Activated CD4-positive, alpha-beta T cell treated with anti-CD3 and anti-CD28 coated beads, Interleukin-10, Interleukin-2, amounts not matched to agents 100 ng/mL and 50 ng/mL, durations not matched to agents 16 hours and 8 hours (primary cell): ENCODE measurements around the gene KAT2A.

Experiments used
- DNase-seq: peaks from one replicate; pipeline ENCODE4 v3.0.0-alpha.2; 2020

The KAT2A gene

DNA sequence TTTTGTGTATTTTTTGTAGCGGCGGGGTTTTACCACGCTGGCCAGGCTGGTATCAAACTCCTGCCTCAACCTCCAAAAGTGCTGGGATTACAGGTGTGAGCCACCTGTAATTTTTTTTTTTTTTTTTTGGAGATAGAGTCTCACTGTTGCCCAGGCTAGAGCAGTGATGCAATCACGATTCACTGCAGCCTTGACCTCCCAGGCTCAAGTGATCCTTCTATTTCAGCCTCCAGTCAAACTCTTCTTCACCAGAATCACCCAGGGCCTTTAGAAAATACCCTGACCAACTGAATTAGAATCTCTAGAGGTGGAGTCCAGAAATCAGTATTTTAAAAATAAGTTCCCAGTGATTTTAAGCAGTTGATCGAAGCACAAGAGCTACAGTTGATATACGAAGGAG, 14.0 kb upstream of the KAT2A start:
- DNase-seq, result no peak

DNA sequence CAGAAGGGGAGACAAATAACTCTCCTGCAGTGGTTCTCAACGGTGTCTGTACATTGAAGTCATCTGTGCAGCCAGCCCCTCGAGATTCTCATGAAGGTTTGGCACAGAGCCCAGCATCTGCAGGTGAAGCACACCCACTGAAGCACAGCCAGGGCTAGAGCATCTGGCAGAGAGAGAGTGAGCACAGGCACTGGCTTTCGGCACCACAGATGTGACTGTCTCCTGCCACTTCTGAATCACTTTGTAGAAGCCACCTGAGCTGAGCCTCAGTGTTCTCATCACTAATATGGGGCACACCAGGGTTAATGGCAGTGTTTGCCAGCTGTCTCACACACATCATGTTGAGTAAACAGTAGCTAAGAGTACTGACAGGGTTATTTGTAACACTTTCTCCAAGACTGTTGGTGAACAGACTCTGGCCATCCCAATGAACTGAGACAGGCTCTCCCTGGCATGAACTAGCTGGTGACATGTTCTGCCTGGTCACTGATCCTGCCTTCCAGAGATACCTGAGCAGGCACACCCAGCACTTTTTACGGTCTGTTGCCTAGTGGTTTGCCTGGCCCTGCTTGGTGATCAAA, 12.4 kb upstream of the KAT2A start:
- peak; percentile 31 for DNase-seq

DNA sequence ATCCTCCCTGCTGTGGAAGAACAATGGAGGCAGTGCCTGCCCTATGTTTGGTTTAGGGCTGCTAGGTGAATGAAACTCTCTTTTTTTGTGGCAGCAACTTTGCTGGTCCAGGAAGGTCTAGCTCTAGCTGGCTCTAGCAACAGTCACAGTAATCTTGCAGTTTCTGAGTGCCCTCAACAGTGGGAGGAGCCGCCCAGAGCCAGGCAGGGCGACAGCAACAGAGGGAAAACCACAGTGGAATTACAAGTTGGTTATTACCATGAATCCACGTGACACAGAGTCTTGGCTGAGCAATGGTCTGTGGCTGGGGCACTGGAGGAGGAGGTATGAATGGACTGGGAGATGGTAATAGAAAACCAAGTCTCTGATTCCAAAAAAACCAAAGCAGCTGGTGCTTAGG, 11.8 kb upstream of the KAT2A start:
- DNase-seq, result peak; percentile 63

DNA sequence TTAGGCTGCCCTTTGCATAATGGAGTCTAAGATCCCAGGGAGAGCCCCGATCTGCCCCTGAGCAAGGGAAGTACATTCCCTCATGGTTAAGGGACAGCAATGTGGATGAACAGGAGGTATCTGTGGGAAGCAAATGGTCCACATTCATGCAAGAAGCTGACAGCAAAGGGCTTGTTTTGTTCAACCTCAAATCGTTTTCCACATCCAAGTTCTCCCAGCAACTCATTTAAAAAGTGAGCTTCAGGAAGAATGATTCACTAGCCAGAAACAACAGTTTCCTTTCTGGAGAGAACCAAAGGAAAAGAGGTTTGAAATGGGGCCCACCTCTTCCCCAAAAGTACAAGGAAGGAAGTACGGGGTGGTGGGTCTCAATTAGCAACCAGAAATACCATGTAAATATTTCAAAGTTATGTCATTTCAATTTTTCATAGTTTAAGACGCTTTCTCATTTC, 10.8 kb upstream of the KAT2A start:
- DNase-seq, result no peak

DNA sequence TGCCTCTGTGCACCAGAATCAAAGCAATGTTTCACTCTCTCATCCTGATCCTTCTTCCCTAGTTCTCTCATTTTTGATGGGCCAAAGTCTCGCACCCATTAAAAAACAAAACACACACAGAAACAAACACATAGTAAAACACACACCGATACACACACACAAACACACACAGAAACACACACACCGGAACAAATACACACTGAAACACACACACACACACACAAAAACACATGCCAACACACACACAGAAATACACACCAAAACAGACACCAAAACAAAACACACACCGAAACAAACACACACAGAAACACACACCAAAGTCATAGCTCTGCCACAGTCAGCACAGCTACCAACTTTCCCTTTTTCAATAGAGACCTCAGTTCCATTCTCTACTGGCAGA, 10.1 kb upstream of the KAT2A start:
- DNase-seq, result no peak

DNA sequence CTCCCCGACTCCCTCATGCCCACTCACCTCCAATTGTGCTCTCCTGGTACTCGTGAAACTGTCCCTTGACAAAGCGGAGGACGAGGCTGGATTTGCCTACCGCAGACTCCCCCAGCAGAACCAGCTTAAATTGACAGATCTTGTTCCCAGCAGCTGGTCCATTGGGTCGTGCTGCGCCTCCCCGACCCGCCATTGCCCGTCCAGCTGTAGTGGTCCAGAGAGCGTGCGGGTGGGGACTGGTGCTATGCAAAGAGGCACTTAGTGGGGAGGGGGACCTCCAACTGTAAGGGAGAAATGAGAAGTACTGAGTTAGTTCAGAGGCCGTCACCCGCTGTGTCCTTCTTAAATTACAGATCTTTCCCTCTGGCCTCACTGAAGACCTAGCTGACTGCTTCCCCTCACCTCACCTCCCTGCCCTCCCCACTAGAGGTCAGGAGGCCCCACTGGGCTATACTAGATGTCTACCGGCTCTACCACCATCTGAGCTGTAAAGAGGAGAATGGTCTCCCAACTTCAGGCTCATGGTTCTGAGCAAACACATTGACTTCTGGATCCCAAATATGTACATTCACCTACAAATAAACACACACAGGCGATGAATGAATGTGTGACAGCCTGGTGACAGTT, 9.3 kb upstream of the KAT2A start:
- no peak for DNase-seq

DNA sequence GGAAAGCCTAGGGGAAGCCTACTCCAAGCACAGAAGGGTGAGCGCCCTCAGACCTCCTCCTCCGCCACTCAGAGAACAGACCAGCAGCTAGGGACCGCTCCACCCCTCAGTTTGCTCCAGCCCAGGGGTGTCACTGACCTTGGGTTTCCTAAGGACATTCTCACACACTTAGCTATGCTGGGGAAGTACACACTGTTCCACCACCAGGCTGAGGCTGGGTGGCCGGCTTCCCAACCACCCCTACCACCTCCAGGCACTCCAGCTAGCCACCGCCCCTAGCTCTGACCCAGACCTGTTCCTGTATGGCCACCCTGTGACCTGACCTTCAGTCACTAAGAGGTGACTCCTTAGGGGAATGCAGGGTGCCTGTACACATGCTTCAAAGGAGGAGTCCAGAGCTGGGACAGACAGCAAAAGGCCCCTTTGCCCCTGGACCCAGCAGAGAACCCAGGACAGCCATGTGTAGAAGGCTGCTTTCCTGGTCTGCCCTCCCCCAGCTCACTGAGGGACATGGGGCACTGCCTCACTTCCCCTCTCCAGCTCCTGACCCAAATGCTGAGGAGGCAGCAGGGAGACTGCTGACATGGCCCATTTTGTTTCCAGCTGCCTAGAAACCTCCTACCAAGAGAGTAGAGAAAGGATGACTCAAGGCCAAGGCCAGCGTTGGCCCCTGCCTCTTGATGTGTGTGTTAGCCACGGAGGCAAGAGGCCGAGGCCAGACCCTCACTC, 8.1 kb upstream of the KAT2A start:
- no peak for DNase-seq

DNA sequence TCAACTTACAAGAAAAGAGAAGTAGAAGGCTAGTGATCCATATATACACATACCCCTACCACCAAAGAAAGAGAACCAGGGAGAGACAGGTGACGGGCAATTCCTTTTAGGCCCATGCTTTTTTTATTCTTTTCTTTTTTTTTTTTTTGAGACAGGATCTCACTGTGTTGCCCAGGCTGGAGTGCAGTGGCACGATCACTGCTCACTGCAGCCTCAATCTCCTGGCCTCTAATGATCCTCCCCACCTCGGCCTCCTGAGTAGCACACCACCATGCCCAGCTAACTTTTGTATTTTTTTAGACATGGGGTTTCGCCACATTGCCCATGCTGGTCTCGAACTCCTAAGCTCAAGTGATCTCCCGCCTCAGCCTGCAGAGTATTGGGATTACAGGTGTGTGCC, 6.2 kb upstream of the KAT2A start:
- DNase-seq, result no peak

DNA sequence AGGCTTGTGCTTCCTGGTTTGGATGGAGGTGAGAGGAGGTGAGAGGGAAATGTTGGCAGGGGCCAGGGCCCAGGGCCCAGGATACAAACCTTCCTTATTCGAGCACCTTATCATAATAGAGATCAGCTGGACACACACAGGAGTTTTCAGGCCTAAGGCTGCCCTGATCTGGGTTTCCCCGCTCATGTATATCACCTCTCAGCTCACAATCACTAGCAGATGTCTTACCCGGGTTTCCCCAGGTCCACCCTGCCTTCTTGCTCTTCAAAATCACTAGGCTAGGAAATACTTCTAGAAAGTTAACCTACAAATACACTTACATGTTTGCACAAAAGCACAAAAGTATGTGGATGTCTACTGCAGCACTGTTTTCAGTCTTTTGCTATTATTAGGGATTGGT, 5.7 kb upstream of the KAT2A start:
- no peak for DNase-seq

DNA sequence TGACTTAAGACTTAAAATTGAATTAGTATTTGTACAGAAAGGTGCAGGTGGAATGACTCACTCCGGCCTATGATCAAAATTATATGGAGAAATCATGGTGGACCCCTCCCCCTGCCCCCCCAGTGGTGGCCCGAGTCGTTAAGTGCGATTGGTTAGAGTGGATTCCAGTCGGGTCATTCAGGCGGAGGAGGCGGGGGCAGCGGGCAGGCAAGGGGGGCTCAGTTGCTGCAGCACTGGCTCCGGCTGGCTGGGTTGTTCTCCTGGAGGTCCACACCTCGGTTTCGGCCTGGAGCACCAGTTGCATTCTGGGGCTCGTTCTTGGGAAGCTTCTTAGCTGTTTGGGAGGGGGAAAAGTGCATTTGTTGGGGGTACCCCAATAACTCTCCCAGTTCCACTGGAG, 4.4 kb upstream of the KAT2A start:
- DNase-seq, result no peak

DNA sequence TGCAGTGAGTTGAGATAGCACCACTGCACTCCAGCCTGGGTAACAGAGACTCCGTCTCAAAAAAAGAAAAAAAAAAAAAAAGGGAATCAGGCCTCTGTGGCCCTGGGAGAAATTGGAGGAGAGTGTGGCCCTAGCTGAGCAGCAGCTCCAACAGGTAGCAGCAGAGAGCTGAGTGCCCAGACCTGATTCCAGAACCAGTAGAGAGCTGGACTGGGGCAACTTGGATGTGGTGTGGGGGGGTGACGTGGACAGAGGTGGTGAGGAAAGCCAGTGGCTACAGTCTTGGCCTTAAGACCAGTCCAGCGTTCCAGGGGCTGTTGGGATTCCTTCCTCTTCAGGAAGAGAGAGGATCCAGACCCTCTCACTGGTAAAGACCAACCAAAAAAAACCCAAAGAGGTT, 3.1 kb upstream of the KAT2A start:
- DNase-seq, result no peak

DNA sequence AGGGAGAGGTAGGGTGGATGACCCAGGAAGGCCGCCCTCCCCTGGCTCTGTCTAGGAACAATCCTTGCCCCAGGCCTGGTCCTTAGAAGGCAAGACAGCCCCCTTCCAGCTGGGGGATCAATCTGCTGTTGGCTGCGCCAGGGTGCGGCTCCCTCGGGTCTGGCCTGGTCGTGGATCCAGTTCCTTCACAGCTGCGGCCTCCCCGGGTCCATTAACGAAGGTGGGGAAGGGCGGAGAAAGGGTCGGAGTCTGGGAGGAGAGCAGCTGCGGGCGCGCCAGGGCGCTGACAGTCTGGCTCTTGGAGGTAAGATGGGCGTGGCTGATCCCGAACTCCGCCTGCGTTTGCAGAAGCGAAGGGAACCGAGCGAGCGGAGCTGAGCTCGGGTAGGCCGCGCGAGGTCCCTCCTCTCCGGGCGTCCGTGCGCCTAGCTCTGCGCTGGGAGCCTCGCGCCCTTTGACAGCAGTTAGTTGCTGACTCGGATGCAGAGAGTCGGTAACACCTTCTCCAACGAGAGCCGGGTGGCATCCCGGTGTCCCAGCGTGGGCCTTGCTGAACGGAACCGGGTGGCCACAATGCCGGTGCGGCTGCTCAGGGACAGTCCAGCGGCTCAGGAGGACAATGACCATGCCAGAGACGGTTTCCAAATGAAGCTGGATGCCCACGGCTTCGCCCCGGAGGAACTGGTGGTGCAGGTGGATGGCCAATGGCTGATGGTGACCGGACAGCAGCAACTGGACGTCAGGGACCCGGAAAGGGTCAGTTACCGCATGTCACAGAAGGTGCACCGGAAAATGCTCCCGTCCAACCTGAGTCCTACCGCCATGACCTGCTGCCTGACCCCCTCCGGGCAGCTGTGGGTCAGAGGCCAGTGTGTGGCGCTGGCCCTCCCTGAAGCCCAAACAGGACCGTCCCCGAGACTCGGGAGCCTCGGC, 1.5 kb upstream of the KAT2A start, which contains the start of gene HSPB9:
Gene HSPB9, plus strand, starts transcription at position 434 of the 933 bp plus-strand sequence. Its CDS starts 47 bp downstream, at position 481.
- DNase-seq, result no peak

DNA sequence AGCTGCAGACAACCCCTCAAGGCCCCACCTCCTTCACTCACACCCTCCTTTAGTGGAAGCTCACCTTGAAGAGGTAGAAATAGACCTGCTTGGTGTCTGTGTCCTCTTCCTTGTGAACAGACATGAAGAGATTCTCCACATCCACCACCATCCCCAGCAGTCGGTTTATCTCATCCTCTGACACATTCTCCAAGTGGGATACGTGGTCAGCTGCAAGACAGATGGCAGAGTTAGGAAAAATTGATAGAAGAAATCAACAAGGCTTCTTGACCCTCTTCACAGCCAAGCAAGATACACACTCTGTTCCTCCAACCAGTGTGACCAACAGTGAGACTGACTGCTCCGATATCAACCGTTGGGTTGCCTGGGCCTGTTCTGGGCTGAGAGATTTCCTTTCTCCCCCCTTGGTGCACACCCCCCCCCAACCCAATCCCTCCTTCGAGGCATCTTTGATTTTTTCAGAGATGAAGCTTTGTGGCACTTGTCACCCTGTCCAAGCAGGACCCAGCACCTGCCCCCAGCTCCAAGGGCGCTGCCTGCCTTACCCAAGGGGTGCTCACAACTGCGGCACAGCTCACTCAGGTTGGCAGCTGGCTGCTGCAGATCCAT, 902 bp downstream of the KAT2A start:
- DNase-seq, result no peak

DNA sequence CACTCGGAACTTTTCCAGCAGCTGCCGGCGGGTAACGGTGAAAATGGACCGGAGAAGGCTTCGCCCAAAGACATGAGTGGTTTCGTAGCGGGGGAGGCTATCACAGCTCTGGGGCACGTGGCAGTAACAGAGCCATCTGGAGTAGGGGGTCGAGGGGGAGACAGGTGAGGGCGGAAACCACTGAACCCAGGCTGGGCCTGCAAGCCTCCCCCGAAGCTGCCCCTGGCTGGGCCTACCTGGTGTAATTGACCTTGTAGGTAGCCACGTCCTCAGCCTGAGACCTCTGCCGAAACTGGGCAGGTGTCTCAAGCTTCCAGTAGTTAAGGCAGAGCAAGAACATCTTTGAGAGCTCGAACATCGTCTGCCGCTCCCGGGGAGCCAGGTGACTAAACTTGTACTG, 1.9 kb downstream of the KAT2A start:
- no peak for DNase-seq

DNA sequence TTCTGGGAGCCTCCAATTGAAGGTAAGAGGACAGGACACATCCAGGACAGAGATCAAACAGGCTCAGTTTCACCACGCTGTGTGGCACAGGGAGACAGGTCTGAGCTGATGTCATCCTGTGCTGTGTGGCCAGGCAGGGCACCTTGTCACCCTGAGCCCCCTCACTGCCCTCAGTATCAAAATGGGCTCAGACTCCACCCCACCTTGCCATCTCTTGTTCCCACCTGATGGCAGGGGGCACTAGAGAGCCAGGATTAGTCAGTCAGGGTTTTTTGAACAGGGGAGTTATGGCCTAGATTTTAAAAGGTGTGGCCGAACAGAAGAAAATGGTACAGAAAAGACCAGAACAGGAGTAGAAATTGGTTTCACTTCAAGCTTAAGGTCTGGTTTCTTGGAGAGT, 2.6 kb downstream of the KAT2A start:
- peak; percentile 59 for DNase-seq

DNA sequence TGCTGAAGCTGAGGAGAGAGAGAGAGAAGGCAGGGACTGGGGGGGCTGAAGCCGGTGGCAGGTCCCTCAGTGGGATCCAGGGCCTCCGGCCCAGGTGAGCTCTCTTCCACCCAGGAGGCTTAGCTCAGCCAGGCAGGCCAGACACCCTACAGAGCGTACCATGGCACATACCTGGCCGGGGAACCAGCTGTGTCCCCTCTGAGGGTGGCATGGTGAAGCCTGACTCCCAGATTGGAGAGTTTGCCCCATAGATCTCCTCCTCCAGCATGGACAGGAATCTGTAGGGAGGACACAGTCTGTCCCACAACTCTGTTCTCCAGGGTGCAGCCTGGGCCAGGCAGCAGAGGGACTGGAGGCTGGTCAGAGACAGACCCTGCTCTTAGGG, 3.0 kb downstream of the KAT2A start:
- DNase-seq, result no peak

DNA sequence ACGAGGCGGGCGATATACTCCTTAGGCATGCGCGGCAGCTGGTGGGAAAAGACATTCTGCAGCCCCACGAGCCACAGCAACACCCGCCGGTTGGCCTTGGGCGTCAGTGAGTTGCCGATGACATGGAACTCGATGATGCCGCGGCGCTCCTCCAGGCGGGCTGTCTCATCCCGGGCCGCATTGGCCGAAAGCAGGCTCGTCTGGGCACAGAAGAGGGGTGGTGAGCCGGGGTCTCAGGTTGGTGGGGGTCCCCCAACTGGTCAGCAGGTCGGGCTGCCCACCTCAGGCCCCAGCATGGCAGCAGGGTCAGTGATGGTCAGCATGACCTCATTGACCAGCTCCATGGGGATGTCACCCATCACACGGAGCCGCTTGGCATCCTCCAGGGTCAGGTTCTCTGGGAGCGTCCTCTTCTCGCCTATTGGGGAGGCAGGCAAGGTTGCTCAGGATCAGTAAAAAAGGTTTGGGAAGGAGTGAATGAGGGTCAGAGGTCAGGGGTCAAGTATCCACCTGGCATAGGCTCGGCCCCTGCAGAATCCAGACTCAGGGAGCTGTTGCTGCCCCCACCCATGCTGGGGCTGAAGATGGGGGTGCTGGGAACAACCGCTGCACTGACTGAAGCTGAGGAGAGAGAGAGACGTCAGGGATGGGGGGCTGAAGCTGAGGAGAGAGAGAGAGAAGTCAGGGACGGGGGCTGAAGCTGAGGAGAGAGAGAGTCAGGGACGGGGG, 3.6 kb downstream of the KAT2A start:
- no peak for DNase-seq

DNA sequence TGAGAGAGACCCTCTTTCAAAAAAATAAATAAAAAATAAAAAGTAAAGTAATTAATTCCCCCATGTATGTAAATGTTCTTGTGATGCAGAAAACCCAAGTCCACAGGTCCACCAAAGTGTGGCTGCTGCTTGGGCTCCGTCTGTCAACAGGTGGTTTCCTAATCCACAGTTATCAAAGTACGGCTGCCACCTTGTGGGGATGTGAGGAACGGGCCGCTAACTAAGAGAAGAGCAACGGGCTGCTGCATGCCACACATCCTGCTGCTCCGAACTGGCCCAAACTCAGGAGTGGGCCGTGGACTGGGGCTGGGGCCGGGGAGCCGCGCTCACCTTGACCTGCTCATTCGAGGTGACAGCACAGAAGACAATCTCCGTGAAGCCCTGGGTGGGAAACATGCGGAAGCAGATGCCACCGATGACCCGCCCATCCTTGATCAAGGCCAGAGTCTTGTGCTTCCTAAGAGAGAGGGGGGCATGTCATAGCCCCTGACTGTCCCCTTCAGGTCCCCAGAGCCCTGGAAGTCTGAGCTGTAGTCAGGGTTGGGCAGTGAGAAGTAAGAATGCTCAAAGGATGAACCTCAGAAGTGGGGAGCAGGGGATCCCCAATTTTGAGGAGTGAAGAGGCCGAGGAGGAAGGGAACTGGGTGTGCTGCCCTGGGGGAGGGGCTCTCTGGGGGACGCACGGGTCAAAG, 4.3 kb downstream of the KAT2A start:
- DNase-seq, result peak; percentile 85

DNA sequence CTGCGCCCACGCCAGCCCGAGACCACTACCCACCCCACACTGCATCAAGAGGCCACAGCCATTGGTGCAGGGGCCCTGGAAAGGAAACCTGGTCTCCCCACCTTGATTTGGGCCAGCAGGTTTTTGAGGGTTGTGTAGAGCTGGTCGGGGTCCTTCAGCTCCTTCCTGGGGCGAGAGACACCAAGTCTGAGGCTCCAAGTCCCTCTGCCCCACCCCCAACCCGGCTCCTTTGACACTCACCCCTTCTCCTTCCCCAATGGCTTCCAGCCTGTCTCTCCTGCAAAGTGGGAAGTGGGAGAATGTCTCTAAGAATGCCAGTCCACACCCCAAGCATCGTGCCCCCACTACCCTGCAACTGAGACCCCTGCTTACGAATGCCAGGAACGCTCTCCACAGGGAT, 7.0 kb downstream of the KAT2A start:
- no peak for DNase-seq

DNA sequence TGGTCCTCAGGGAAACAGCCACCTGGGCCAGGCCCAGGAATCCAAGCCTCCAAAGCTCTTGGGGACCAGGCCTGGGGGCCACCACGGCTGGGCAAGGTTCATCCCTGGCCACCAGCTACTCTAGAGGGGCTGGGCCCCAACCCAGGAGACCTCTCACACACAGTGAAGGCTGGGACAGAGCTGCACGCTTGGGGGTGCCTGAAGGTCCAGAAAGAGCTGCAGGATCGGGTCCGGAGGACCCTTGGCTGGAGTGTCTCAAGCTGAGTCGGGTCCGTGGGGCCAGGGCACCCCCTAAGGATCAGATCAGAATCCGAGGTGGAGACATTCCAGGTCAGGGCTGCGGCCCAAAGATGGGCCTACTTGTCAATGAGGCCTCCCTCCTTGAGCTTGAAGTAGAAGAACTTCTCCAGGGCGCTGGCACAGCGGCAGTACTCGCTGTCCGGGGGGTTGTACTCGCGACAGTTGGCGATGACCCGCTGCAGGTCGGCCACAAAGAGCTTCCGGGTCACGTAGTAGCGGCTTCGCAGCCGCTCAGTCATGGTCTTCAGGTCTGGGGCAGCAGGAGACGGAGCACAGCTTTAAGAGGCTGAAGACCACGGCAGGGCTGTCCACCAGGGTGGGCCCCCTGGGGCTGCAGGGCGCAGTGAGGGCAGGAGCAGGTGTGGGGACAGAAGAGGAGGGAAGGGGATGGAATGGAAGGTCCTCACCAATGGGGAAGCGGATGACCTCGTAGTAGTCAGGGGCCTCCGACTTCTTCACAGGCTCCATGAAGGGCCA, 7.7 kb downstream of the KAT2A start:
- DNase-seq, result no peak
